CD4-positive, alpha-beta T cell treated with Interleukin-4 for 1 hour (primary cell): ENCODE results near the gene LIN7A.

Experiments
- DNase-seq, 2 donors: peaks; one replicate each; pipeline ENCODE4 v3.0.0-alpha.2; 2020 to 2022

LIN7A gene

DNA sequence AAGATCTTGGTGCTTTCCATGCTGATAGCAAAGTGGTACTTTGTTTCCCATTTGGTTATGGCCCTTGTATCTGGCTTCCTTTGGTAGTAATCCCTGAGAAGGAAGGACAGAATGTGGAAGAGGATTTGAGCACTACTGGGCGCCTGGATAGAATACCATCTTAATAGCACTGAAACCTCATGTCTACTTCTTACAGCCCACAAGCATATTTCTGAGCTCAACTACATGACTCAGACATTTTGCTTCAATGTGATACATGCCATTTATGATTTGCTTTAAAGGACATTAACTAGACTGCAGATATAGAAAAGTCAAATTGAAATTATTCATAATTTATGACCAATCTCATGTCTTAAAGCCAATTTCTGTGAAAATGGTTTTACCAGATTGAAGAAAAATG is 80.4 kb downstream of the LIN7A start:
- no peak for DNase-seq

DNA sequence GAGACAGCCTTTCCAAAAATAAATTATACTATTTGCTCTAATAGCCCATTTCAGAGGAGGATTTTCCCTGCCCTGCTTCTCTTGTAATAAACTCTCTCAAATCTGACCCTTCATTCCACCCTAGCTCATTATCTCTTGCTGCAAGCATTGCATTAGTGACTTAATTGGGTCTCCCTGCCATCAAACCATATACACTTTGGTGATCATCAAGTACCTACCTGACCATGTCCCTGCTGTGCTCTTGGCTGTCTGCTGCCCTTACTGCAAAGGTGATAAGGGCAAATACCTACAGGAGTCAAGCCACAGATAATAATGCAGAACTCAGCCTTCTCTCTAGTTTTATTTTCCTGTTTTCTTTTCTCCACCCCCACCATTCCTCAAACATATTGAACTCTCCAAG is 88.4 kb downstream of the LIN7A start:
- no peak for DNase-seq

DNA sequence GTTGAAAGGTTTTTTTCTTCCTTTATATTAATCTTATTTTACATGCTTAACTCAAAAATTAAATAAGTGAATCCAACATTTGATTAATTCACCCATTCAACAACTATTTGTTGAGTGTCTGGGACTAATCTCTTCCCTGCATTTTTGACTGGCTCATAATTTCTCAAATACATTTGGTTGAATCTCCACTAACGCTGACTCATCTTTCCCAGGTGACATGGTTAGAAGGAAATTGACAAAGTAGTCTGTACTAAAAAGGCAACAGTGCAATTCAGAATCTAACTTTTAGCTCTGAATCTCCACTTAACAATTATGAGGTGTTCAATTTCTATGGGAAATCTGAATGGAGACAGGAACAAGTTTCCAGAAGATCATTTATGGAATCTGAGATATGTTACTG is 88.9 kb downstream of the LIN7A start:
- DNase-seq = no peak

DNA sequence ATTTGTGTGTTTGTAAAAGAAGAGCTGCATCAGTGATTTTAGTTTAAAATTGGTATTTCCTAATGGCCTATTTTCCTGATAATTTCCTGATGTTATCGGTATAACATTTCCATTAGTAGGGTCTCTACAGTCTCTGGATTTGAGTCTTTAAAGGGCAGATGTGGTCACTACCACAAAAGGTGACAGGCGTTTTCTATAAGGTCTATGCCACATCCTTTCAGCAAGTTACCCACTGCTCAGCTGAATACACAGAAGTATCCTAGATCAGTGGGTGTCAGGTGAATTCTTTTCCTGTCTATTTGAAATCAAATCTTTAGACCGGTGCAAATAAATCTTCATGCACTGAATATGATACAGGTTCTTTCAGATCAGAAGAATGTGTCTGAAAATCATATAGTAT is 90.2 kb downstream of the LIN7A start:
- DNase-seq = no peak

DNA sequence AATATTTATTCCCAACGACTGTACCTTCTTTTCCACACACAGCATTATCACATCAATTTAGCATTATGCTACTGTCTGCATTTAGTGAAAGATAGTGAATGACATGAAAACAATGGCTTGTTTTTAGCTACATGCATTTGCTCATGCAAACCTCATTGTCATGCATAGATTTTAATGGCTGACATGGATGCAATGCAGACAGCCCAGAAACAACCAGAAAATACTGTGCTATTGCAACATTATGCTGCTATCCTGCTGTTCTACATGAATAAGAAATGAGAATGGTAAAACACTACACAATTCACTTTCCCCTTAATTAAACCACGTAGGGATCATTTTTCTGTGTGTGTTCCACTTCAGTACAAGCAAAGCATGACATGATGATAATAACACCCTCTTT is 90.8 kb downstream of the LIN7A start:
- no peak for DNase-seq

DNA sequence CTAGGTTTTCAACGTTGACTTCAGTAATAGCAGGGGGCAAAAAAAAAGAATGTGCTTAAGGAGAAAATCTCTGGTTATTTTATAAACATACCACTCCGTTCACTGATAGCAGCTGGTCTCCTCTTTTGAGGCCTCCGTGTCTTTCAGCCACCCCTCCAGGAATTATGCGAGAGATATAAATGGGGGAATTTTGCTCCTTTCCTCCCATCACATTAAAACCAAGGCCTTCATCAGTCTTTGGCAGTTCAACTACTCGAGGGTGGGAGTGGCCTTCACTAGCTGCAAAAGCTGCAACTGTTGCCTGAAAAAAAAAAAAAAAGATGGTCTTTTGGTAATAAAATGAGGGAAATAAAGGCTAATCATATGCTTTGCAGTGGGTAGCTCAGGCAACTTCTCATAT is 92.1 kb downstream of the LIN7A start:
- DNase-seq = no peak

DNA sequence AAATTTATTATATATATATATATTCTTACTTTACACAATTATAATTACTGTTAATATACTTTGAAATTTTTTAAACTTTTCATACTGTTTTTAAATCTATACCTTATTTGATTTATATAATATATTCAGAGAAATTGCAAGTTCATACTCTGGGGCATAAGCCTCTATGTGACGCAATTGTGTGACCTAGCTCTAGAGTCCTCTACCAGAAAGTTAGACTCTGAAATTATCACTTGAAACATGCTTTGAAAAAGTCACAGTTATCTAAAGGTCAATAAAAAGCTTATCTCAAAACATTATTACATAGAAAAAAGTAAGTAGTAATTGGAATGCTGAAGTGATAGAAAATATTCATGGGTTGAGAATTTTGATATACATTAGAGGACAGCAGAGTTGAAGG is 93.8 kb downstream of the LIN7A start:
- DNase-seq = no peak

DNA sequence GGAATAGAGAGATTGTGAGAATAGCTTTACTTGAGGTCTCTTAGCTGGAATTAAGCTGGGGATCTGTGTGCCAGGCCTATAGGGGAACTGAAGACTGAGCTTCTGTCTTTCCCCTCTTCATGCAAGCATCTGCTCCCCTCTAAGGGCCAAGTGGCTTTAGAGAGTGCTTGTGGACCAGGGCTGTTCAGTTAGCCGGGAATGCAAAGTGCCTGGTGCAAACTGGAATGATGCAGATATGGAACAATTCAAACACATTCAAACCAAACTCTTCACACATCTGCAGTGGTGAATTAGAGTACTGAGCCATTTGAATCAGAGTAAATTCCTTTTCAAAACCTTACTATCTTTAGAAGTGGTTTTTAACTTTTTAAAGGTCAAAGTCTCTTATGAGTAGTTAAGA is 99.0 kb downstream of the LIN7A start:
- DNase-seq = no peak

DNA sequence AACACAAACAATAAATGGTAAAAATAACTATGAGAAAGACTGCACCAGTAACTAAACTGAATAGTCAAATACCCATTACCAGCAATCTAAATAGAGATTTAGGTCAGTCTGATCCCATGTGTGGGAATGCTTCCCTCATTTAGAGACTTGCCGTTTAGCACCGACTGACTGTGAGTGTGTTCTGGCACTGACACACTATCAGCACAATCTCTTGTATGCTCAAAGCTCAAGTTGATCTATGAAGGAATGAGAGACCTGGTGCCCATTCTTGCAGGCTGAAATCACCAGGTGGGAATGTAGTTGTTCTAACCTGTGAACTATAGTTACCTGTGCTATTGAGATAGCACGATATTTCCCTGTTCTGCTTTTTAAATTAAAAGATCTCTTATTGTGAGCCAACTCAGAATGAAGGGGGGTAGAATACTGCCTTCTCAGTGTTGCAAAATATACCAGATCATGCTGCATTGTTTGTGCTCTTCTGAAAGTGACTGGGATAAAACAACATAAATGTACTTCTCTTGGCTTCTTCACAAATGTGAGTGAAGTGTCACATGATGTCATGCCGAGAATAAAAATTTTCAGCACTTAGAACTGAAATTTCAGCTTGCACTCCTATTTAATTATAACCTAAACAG is 99.6 kb downstream of the LIN7A start:
- DNase-seq = no peak

DNA sequence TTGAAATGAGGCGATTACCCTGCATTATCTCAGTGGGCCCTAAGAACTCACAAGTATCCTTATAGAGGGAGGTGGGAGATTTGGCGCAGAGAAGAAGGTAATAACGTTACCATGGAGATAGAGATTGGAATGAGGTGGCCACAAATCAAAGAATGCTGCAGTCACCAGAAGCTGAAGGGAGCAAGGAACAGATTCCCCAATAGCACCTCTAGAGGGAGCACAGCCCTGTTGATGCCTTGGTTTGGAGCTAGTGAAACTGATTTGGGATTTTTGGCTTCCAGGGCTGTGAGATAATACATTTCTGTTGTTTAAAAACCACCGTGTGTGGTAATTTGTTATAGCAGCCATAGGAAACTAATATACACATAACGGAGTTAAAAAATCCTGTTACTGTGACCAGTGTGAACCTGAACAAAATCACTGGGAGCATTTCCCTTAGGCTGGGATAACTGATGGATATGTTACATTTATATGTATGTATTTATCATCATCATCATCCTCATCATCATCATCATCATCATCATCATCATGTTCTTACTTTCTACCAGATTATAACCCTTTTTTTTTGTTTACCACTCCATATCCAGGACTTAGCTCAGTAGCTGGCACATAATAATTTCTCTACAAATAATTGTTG is 100.3 kb downstream of the LIN7A start:
- DNase-seq = no peak

DNA sequence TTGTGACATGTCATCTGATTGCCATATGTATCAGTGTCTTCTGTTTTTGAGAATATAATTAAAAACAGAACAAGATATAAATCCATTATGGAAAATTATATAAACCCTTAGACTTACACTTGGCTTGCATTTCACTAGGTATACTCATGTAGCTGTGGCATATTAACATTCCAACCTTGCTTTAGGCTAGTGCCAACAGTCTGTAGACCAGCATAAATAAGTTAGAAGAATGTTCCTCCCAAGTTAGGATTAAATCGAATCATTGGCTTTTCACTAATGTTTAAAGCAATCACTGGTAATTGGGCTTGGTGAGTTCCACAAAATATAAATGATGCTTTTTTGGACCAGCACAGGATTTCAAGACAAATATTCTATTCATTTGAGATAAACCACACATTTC is 103.0 kb downstream of the LIN7A start:
- no peak for DNase-seq

DNA sequence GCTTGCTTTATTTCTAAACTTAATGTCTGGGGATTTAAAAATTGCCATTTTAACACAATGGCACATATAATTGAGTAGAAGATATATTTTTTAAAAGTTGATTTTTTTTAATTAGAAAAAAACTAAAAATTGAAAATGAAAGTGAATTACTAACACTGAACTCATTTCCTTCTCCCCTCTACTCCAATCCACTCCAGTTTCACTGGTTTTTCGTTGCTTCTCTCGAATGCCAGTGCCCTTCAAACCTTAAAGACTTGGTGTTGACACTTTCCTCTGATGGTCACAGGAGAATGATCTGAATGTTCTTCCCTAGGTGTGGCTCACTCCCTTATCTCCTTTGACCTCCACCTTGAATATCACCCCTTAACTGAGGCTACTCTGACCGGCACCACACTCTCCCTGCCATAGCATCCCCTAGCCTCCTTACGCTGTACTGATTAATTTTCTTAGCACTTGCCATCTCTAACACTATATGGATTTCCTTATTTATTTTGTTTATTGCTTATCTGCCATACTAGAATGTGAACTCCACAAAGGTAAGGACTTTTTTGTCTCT is 107.1 kb downstream of the LIN7A start:
- no peak for DNase-seq

DNA sequence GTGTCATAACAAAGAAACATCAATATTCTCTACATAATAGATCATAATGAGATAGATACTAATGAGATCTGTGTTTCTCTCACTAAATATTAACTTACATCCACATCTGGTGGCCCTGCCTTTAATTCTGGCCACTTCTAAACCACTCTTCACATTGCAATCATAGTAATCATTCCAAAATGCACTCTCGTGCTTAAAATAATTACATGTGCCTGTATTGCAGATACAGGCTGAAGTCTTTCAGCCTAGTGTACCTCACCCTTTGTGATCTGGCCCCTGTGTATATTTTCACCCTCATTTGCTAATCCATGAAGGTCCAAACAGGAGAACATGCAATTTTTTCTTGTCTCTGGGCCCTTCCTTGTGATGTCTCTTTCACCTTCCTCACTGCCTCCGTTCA is 108.0 kb downstream of the LIN7A start:
- DNase-seq = no peak

DNA sequence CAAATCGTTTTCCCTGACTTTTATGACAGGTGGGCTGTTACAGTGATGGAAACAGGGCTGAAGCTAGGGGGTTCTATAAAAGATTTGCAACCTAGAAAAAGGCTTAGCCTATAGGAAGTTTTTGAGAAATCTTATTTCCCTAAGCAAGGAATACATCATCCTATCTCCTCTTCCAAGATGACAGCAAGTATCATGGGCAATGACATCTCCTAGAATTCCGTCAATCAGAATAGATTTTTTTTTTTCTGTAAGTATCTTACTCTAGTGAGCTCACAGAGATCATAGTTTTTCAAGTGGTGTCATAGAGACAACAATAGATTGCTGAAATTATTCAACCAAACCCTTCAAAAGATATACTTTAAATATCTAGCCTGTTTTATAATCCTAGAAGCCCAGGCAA is 112.2 kb downstream of the LIN7A start:
- no peak for DNase-seq

DNA sequence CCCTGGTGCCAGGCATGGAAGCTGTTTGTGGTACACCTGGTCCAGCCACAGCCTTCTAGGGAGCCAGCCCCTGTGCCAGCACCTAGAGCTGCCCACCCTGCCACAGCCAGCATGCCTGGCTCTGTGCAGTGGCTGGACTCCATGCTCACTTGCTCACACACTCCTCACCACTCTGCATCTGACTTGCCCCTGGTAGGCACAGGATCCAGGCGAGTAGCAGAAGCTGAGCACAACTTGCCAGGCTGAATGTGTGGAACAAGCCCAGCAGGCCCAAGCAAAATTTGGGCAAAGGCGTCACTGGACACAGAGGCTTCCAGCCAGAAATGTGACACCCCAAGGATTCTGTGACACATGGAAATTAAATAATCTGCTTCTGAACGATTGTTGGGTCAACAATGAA is 114.3 kb downstream of the LIN7A start:
- no peak for DNase-seq

DNA sequence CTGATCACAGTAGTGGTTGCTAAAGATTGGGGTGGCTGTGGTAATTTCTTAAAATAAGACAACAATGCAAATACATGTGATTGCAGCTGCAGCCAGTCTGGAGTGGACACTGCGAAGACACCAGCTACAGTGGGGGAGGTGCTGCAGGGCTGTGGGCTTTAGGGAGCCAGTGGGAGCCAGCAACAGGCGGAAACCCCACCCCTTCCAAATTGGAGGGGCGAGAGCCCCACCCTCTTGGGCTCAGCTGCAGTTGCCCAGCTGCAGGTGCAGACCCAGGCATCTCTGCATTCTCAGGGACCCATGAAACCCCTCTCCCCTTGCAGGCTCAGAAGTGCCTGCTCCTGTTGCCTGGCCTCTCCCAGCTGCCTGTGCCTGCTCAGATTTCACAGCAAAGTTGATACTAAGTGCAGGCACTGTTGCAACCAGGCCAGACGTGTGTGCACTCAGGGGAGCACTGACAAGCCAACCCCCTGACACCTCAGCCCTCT is 116.2 kb downstream of the LIN7A start:
- DNase-seq = no peak

DNA sequence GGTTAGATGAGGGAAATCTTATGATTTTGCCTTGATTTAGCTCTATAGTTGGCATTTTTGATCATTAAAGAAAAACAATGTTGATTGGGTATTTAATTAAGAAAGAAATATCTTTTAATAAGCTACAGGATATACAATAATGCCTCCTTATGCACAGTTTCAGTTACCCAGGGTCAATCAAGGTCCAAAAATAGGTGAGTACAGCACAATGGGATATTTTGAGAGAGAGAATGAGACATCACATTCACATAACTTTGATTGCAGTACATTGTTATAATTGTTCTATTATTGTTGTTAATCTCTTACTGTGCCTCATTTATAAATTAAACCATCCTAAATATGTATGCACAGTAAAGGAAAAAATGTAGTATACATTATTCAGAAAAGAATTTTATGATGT is 118.9 kb downstream of the LIN7A start:
- no peak for DNase-seq

DNA sequence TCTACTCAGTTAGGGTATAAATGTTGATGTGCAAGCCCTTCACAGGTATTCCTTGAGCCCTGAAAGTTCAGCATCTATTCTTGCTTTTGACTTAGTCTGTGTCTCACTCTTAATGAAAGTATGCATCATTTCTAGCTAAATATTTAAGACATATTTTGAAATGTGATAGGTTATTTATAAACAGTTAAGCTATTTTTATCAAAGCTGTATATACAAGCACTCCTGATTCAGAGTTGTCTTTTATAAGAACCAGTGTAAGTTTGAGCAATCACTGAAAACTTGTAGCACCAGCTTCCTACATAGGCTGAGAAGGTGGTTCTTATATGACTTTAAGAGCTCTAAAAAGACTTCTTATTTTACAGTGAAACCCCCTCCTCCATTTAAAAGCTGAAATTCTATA is 122.4 kb downstream of the LIN7A start:
- no peak for DNase-seq

DNA sequence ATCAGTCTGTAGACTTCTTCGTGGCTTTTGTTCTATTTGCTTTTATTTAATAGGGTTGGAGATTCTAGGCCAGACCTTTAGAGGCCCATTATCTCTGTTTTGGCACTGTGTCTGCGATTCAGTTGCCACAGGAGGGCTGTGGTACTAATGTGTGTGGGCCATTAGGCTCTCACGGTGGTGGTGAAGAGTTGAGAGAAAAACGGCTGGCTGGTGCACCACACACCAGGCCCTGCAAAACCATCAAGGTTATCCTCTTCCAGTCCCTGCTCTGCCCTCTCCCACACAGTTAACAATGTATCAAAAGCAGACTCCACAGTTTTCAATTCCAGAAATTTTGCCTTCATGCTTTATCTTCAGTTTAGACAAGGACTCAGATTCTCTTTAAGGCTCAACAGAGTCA is 123.3 kb downstream of the LIN7A start:
- no peak for DNase-seq

DNA sequence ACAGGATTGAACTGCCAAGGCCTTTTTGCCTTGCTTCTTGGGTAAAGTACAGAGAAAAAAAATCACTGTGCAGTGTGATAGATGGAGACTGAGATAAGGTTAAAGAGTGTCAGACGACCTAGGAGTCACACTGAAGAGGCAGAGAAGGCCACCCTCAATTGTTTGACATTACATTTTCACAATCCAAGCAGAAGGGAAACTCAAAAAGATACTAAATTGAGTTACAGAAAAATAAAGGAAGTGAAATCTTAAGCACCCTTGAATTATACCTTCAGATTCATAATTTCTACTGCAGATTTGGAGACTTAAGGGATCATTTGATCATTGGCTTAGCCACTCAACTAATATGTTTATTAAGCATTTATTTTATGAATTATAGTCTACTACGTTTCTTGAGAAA is 123.9 kb downstream of the LIN7A start:
- no peak for DNase-seq

DNA sequence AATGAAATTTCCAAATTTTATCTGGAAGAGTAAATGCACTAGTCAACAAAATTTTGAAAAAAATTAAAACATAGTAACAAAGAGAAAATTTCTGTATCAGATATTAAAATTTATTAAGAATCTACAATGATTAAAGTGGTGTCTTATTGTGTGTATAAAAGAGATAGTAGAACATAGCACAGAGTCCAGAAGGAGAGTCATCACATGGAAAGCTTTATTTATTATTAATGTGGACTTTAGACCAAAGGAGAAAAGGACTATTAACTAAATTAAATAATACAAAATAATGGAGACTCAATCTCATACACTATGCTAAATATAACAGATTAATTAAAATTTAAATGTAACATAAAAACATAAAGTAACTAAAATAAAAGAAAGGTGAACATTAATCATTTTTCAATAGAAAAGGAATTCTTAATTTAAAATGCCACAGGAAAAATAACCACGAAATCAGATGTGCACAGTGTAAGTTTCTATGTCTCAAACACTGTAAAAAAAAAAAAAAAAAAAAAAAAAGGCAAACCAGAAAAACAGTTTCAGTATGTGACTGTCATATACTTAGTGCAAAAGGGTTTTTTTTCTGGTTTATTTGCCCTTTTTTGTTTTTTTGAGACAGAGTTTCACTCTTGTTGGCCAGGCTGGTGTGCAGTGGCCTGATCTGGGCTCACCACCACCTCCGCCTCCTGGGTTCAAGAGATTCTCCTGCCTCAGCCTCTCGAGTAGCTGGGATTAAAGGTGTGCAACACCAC is 125.6 kb downstream of the LIN7A start:
- DNase-seq = no peak

DNA sequence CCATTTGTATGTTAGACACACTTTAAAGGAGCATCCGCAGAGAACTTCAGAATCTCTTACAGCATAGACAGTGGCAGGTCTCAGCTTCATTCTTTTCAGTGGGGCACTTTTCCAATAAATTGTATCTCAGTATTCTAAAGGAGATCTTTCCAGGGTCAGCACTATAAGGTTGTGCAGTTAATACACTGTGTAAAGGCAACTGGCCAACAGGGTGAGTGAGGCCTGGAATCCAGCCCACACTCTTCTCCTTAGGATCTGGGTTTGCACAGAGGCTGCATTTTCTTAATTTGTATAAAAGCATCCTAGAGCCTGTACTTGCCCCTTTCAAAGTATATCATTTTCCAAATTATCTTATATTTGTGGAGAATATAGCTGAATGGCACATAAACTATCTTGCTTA is 126.9 kb downstream of the LIN7A start:
- no peak for DNase-seq

DNA sequence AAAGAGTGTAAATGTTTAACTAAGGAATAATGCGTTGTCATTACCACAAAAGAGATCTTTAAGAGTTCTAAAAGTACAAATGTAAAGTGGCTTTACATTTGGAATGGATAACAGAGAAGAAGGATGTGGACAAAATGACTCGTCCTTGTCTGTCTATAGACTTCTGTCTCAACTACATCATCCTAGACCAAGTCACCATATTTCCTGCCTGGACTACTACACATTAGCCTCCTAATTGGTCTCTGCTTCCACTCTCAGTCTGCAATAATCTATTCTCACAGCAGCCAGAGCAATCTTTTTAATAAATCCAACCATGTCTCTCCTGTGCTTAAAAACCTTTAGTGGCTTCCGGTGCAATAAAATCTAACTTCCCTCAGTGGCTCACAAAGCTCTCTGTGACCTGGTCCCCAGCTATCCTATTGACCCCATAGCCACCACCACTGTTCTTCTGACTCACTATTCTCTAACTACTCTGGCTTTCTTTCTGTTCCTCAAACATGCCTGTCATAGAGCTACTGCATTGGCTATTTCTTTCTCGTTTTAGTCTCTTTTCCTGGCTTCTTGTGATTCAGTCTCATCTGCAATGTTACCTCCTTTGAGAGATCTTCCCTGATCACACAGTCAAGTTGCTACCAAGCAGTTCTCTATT is 130.0 kb downstream of the LIN7A start:
- no peak for DNase-seq

DNA sequence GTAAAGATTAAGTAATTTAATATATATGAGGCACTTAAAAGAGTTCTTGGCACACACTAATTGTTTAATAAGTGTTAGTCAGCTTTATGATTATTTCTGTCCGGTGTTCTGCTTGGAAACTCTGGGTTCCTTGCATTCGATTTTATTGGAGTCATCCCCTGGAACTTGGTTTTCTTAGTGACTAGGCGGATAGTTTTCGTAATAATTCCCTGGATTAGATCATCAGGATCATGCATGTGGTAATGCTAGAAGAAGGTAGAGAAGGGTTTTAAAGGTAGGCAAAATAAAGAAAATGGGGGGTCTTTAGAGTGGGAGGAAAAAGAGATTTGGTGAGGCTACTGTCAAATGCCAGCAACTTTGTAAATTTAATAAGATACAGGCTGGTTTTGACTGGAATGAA is 132.6 kb downstream of the LIN7A start:
- no peak for DNase-seq
